T1000 (cell line): ENCODE data around the gene KLHL11.
"Not testable (repeated sequence)": the region's sequence is repeated elsewhere in the genome, so short reads cannot be mapped to it uniquely, and the experiment has no call there.

Experiments used
- DNase-seq: peaks from one replicate; lab custom pipeline; 2025; ENCODE audit warnings: mixed read lengths; lab: John Stamatoyannopoulos, UW

The KLHL11 gene

GRCh38 chr17:41888332-41888965, 23.2 kb upstream of the KLHL11 start:
- no peak for DNase-seq

- DNase-seq, result no peak
Measured at GRCh38 chr17:41885733-41886132, 20.5 kb upstream of the KLHL11 start.

- no peak for DNase-seq
Measured at GRCh38 chr17:41882756-41883155, 17.5 kb upstream of the KLHL11 start.

- DNase-seq, result no peak
Measured at GRCh38 chr17:41880130-41880529, 14.9 kb upstream of the KLHL11 start.

GRCh38 chr17:41874293-41874670, 9.1 kb upstream of the KLHL11 start:
- not testable (repeated sequence) for DNase-seq

GRCh38 chr17:41873559-41874292, 8.5 kb upstream of the KLHL11 start:
- DNase-seq, result no peak

GRCh38 chr17:41871789-41872188, 6.6 kb upstream of the KLHL11 start:
- no peak for DNase-seq

- no peak for DNase-seq
Measured at GRCh38 chr17:41870627-41871026, 5.4 kb upstream of the KLHL11 start.

- no peak for DNase-seq
Measured at GRCh38 chr17:41870097-41870496, 4.9 kb upstream of the KLHL11 start.

GRCh38 chr17:41869426-41869825, 4.2 kb upstream of the KLHL11 start:
- no peak for DNase-seq

- DNase-seq, result no peak
Measured at GRCh38 chr17:41868568-41868967, 3.3 kb upstream of the KLHL11 start.

- no peak for DNase-seq
Measured at GRCh38 chr17:41865596-41865893, 322 bp upstream of the KLHL11 start.

GRCh38 chr17:41864498-41864835, 756 bp downstream of the KLHL11 start:
- DNase-seq, result no peak

- no peak for DNase-seq
Measured at GRCh38 chr17:41863074-41863848, 2.0 kb downstream of the KLHL11 start.

GRCh38 chr17:41860254-41860931, 4.8 kb downstream of the KLHL11 start:
- no peak for DNase-seq

GRCh38 chr17:41851382-41851781, 13.8 kb downstream of the KLHL11 start:
- not testable (repeated sequence) for DNase-seq

- no peak for DNase-seq
Measured at GRCh38 chr17:41849251-41849990, 15.8 kb downstream of the KLHL11 start.

- DNase-seq, result no peak
Measured at GRCh38 chr17:41848788-41849187, 16.4 kb downstream of the KLHL11 start.

GRCh38 chr17:41844971-41845370, 20.3 kb downstream of the KLHL11 start:
- peak; percentile 29 for DNase-seq

GRCh38 chr17:41840781-41841180, 24.4 kb downstream of the KLHL11 start:
- not testable (repeated sequence) for DNase-seq

- DNase-seq, result not testable (repeated sequence)
Measured at GRCh38 chr17:41839448-41839847, 25.8 kb downstream of the KLHL11 start.
